Colonic mucosa (tissue), 4 donors: ENCODE results near the gene CD101. TPM values are rescaled to one million over a fixed set of nuclear protein-coding genes. Genes with fewer than 3 reads are reported as not detected.

Experiments used
- DNase-seq: peaks from one replicate; pipeline ENCODE4 v3.0.0-alpha.2; 2020
- H3K27ac ChIP-seq: fragments of 200-600 bp; one replicate; pipeline ENCODE4 v1.8.0; 2021
- H3K27me3 ChIP-seq: fragments of 200-600 bp; one replicate; pipeline ENCODE4 v1.8.0; 2021
- H3K36me3 ChIP-seq: fragments of 200-600 bp; one replicate; pipeline ENCODE4 v1.8.0; 2021
- H3K4me1 ChIP-seq: fragments of 200-600 bp; one replicate; pipeline ENCODE4 v1.8.0; 2021; ENCODE audit warnings: mild to moderate bottlenecking
- H3K4me3 ChIP-seq: fragments of 200-600 bp; one replicate; pipeline ENCODE4 v1.8.0; 2021
- H3K9ac ChIP-seq, 2 donors: one replicate each; pipeline ENCODE4 v1.7.0; 2013; ENCODE audit warnings: control low read depth in 2 of 2, low read depth in 2 of 2, low read length in 2 of 2
- H3K9me3 ChIP-seq: fragments of 200-600 bp; one replicate; pipeline ENCODE4 v1.8.0; 2021
- intact Hi-C: fragments of 100-400 bp; cut with DNase I; formaldehyde crosslinking; loops from one replicate; pipeline ENCODE4 v1.14.1; 2022
- total RNA-seq, 2 donors: library from RNA; stranded (reverse); fragmentation: NEBNext Ultra II Directional in 1 of 2; extraction: Animal tissue kit (Norgen Biotek cat#: 25700) in 1 of 2; gene quantifications; one replicate each; pipeline ENCODE4 v1.2.1, GENCODE V29; 2021
- TF ChIP-seq, protein P1 (sequence below): fragments of 200-600 bp; IDR thresholded peaks from one replicate; pipeline ENCODE4 v1.8.0; 2022; ENCODE audit warnings: antibody characterized with exemption, mild to moderate bottlenecking
- donor health status: healthy.
- donor health status: DM: no; HTN: no; CAD: no.
- donor health status: DM: no; HTN: no; CAD: no.

Gene CD101
- total RNA-seq, 2 donors from 2014 or later, result 1.8 to 1.9 TPM

DNA sequence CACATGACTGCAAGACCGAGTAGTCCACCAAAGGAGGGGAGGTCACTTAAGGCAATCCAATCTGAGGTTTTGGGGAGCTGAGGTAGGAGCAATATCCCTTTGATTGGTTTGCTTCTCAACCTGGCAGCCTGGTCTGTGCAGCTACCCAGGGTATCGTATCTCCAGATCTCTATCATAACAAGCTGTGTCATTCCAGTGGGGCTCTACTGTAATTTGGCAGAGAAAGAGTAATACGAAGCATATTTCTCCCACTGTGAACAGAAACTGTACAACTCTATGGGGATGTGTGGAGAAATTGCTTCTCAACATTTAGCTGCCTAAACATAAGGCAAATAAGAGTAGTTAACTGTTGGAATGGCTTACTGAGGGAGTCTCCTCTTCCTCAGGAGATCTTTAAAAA is 20.6 kb downstream of the CD101 start:
- Histone ChIP-seq H3K9me3 (no peaks in the 10 kb centered on the region), H3K9ac (no peak overlapping the region), H3K4me1 (no peaks in the 10 kb centered on the region), H3K36me3 (no peaks in the 10 kb centered on the region), H3K27me3 (no peaks in the 10 kb centered on the region), H3K27ac (no peak overlapping the region), H3K4me3 (no peak overlapping the region)
- intact Hi-C loops, result no loop called here
- TF ChIP-seq, protein P1, sequence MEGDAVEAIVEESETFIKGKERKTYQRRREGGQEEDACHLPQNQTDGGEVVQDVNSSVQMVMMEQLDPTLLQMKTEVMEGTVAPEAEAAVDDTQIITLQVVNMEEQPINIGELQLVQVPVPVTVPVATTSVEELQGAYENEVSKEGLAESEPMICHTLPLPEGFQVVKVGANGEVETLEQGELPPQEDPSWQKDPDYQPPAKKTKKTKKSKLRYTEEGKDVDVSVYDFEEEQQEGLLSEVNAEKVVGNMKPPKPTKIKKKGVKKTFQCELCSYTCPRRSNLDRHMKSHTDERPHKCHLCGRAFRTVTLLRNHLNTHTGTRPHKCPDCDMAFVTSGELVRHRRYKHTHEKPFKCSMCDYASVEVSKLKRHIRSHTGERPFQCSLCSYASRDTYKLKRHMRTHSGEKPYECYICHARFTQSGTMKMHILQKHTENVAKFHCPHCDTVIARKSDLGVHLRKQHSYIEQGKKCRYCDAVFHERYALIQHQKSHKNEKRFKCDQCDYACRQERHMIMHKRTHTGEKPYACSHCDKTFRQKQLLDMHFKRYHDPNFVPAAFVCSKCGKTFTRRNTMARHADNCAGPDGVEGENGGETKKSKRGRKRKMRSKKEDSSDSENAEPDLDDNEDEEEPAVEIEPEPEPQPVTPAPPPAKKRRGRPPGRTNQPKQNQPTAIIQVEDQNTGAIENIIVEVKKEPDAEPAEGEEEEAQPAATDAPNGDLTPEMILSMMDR, result no peak
- DNase-seq, result no peak

DNA sequence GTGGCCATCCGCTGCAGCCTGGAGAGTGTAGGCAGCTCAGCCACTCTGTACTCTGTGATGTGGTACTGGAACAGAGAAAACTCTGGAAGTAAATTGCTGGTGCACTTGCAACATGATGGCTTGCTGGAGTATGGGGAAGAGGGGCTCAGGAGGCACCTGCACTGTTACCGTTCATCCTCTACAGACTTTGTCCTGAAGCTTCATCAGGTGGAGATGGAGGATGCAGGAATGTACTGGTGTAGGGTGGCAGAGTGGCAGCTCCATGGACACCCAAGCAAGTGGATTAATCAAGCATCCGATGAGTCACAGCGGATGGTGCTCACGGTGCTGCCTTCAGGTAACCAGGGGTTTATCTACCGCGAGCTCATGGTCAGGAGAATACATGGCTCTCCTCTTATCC is 24.0 kb downstream of the CD101 start:
- H3K4me3 ChIP-seq, result no peak overlapping the region
- no peaks in the 10 kb centered on the region for H3K27me3 ChIP-seq
- no peaks in the 10 kb centered on the region for H3K9me3 ChIP-seq
- no peaks in the 10 kb centered on the region for H3K36me3 ChIP-seq
- H3K4me1 ChIP-seq, result no peaks in the 10 kb centered on the region
- TF ChIP-seq, protein P1, result no peak
- H3K27ac ChIP-seq, result no peak overlapping the region
- intact Hi-C loops, result no loop called here
- DNase-seq, result no peak
- no peak overlapping the region for H3K9ac ChIP-seq

DNA sequence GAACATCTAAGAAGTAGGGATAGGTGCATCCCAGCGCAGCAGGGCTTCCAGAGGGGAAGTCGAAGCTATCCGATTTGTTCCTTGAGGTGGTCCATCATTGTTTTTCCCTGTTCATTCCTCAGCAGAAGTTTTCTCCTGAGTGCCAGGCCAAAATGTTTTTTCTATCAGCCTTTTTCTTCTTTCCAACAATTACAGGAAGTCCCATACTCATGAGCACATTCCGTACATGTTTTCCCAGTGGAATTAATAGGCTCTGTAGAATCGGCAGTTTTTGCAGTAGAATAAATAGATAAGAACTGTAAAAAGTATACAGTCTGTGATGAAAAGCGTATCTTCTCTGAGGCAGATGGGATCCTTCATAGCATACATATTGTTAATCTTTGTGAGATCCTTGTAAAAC is 24.8 kb downstream of the CD101 start:
- Histone ChIP-seq H3K27me3 (no peaks in the 10 kb centered on the region), H3K9ac (no peak overlapping the region), H3K36me3 (no peaks in the 10 kb centered on the region), H3K9me3 (no peaks in the 10 kb centered on the region), H3K4me1 (no peaks in the 10 kb centered on the region), H3K4me3 (no peak overlapping the region), H3K27ac (no peak overlapping the region)
- TF ChIP-seq, protein P1, result no peak
- no peak for DNase-seq
- intact Hi-C loops, result no loop called here

DNA sequence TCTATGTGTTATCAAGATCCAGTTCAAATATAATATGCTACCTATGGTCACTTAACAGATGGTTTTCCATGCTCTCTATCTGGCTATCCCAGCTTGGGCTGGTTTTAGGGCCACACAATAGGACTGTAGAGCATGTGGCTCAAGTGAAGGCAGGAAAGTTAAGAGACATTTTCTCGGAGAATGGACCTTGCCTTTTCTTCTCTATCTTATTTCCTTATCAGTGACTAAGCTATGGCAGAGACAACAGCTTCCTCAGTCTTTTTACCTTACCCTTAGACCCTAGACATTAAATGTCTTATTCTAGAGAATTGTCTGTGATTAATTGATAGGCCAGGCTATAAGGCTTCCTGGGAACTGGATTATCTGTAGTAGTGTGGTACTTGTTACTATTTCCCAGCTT is 28.1 kb downstream of the CD101 start:
- Histone ChIP-seq H3K9ac (no peak overlapping the region), H3K27me3 (no peaks in the 10 kb centered on the region), H3K36me3 (no peaks in the 10 kb centered on the region), H3K9me3 (no peaks in the 10 kb centered on the region), H3K27ac (no peak overlapping the region), H3K4me1 (no peaks in the 10 kb centered on the region), H3K4me3 (no peak overlapping the region)
- no peak for DNase-seq
- intact Hi-C loops, result no loop called here
- TF ChIP-seq, protein P1, result no peak

DNA sequence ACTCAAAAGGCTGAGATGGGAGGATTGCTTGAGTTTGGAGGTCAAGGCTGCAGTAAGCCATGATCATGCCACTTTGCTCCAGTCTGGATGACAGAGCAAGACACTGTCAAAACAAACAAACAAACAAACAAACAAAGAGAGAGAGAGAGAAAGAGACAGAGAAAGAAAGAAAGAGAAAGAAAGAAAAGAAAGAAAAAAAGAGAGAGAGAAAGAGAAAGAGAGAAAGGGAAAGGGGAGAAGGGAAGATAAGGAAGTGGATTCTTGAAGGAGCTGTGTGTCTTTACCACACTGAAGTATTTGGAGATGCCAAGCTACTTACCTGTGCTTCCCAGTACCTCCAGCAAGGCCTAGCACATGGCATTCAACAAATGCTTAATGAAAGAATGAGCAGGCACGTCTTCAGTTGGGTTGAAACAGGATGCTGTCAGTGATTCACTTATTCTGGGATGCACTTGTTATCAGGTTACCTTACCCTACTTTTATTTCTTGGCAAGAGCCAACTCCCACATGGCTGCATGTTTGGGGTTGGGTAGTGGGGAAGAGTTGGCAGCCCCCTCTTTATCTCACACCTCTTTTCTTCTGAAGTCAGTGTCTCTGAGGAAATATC is 28.8 kb downstream of the CD101 start:
- no peak overlapping the region for H3K27ac ChIP-seq
- intact Hi-C loops, result no loop called here
- TF ChIP-seq, protein P1, result no peak

More for the DNA sequence above, 28.8 kb downstream of the CD101 start:
- Histone ChIP-seq H3K9ac (no peak overlapping the region), H3K9me3 (no peaks in the 10 kb centered on the region), H3K27me3 (no peaks in the 10 kb centered on the region), H3K4me1 (no peaks in the 10 kb centered on the region), H3K36me3 (no peaks in the 10 kb centered on the region), H3K4me3 (no peak overlapping the region)
- no peak for DNase-seq
